Measurements from ENCODE around the gene LARGE1. TPM values are rescaled to one million over a fixed set of nuclear protein-coding genes. Genes with fewer than 3 reads are reported as not detected.

LARGE1 gene
- total RNA-seq, 2 experiments from 2014 or later = 0.58 to 1.1 TPM

DNA sequence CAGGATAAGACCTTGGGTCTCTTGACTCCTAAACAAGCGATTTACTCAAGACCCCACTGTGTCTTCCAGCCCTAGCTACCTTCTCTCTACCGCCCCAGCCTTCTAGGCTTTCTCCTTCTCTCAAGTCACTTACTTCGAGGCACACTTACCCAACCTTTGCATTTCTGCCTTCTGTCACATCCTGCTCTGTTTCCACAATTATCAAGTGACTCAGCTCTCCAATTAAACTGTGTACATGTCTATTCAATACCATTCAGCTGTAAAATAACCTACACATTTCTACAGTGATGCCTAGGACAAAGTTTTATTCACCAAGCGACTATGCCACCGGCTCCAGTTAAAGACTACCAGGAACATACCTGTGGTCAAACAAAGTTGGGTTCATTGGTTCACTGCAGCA lies 69.0 kb downstream of the LARGE1 start:
- no peaks in the 10 kb centered on the region for H3K36me3 Mint-ChIP-seq
- H3K4me3 Mint-ChIP-seq = no peak overlapping the region
- no peak for ATAC-seq
- peaks cover 4% of the 10 kb centered on the region for H3K4me1 Mint-ChIP-seq
- H3K9me3 Mint-ChIP-seq (ENCODE audit: low read depth) = peaks cover 2% of the 10 kb centered on the region
- no peak overlapping the region for H3K27ac Mint-ChIP-seq
- no peak for DNase-seq
- no peaks in the 10 kb centered on the region for H3K27me3 Mint-ChIP-seq
- CTCF ChIA-PET = no interaction called here

DNA sequence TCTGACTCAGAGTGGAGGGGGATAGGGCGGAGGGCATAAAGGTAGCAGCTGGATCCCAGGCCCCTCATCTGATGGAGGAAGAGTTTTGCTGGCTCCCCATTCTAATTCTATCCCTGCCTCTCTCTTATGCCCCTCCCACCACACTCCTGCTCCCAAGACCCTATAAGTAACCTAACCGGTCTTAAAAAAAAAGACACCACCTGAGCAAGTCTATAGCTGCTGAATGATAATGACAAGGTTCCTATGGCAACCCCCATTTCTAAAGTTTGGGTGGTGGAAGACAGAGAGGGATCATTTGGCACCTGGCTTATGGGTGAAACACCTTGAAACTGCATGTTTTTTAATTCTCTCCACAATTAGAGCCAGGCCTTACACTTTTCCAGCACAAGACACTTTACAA lies 69.6 kb downstream of the LARGE1 start:
- DNase-seq = no peak
- CTCF ChIA-PET = no interaction called here
- H3K4me1 Mint-ChIP-seq = peaks cover 4% of the 10 kb centered on the region
- H3K36me3 Mint-ChIP-seq = no peaks in the 10 kb centered on the region
- H3K27ac Mint-ChIP-seq = no peak overlapping the region
- peaks cover 2% of the 10 kb centered on the region for H3K9me3 Mint-ChIP-seq (ENCODE audit: low read depth)
- no peak for ATAC-seq
- H3K27me3 Mint-ChIP-seq = no peaks in the 10 kb centered on the region
- no peak overlapping the region for H3K4me3 Mint-ChIP-seq

DNA sequence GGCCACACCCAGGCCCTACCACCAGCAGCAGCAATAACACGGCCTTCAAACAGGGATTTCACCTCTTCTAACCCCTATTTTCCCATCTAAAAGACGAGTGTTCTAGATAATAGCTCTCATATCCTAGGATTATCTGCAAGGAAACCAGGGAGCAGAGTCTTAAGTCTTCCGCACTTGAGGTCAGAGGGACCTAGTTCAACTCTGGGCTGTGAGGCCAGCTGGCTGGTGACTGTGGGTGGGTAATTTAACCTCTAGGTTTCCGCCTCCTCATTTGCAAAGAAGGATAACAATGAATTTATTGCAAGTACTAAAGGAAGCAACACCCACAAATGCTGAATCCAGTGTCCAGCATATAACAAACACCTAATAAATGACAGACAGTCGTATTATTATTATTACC lies 70.1 kb downstream of the LARGE1 start:
- H3K4me3 Mint-ChIP-seq = no peak overlapping the region
- H3K27ac Mint-ChIP-seq = no peak overlapping the region
- no peaks in the 10 kb centered on the region for H3K36me3 Mint-ChIP-seq
- no peak for ATAC-seq
- H3K4me1 Mint-ChIP-seq = peaks cover 4% of the 10 kb centered on the region
- DNase-seq = no peak
- no peaks in the 10 kb centered on the region for H3K27me3 Mint-ChIP-seq
- H3K9me3 Mint-ChIP-seq (ENCODE audit: low read depth) = peaks cover 2% of the 10 kb centered on the region
- CTCF ChIA-PET = no interaction called here

DNA sequence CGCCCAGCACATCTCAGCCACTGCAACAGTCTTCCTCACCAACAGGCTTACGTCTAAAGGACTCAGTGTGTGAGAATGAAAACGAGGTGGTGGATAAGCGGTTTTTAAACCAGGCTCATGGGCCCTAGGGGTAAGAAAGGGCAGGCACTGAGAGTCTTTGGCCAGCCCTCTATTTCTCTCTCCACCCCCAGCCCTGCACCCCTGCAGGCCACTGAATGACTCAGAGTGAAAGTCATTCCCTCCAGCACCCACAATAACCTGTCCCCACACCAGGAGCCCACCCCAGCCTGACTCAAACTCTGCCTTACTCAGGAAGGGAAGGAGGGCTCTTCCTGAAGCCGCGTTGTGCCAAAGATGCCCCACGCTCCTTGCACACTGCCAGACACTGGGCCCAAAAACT lies 72.0 kb downstream of the LARGE1 start:
- no peak overlapping the region for H3K27ac Mint-ChIP-seq
- ATAC-seq (no peak), DNase-seq (no peak)
- H3K36me3 Mint-ChIP-seq = no peaks in the 10 kb centered on the region
- CTCF ChIA-PET = no interaction called here
- no peak overlapping the region for H3K4me3 Mint-ChIP-seq
- no peaks in the 10 kb centered on the region for H3K27me3 Mint-ChIP-seq
- H3K4me1 Mint-ChIP-seq = no peaks in the 10 kb centered on the region
- peaks cover 5% of the 10 kb centered on the region for H3K9me3 Mint-ChIP-seq (ENCODE audit: low read depth)

DNA sequence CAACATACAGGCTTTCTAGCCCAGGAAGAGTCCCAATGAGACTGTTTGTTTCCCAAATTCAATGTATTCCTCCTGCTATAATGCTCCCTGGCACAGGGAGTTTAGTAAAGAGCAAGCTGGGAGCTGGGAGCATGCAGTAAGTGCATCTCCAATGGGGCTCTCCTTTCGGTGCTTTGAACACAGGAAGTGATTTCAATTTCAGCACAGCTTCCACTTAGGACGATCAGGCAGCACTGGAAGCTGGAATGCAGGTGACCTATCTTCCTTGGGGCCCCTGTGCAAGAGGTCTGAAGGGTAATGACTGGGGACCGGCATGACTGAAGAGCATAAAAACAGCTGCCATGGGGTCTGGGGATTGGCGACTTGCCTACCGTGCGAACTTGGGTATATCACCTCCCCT lies 76.0 kb downstream of the LARGE1 start:
- CTCF ChIA-PET = no interaction called here
- DNase-seq = no peak
- H3K27ac Mint-ChIP-seq = no peak overlapping the region
- H3K27me3 Mint-ChIP-seq = no peaks in the 10 kb centered on the region
- H3K9me3 Mint-ChIP-seq (ENCODE audit: low read depth) = peaks cover 5% of the 10 kb centered on the region
- H3K4me3 Mint-ChIP-seq = no peak overlapping the region
- no peaks in the 10 kb centered on the region for H3K4me1 Mint-ChIP-seq
- ATAC-seq = no peak
- no peaks in the 10 kb centered on the region for H3K36me3 Mint-ChIP-seq

DNA sequence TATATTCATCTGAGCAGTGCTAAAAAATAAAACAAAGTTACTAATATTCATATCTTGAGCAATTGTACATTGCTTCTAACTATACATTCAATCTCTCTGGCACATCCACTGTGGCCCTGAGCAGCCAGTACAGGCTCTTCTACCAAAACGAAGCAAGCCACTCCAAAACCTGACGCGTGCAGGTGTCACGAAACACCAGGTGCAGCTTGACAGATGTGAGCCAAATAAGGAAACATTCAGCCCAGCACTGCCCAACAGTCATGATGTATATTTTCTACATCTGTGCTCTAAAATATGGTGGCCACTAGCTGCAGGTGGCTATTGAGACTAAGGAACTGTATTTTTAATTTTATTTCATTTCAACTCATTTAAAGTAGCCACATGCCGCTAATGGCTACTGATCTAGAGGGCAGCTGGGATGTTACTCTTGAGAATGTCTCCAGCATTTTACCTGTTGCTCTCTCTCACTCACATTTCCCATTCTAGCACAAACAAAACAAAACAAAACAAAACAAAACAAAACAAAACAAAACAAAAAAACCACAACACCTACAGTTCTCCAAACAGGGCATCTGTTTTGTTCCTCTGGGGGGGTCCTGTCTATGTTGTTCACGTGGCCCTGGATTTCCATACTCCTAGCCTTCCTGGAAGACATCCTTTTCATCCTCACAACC lies 77.7 kb downstream of the LARGE1 start:
- H3K27ac Mint-ChIP-seq = no peak overlapping the region
- no peaks in the 10 kb centered on the region for H3K36me3 Mint-ChIP-seq
- no peaks in the 10 kb centered on the region for H3K4me1 Mint-ChIP-seq
- peaks cover 3% of the 10 kb centered on the region for H3K9me3 Mint-ChIP-seq (ENCODE audit: low read depth)
- H3K27me3 Mint-ChIP-seq = no peaks in the 10 kb centered on the region
- DNase-seq (no peak), ATAC-seq (no peak)
- CTCF ChIA-PET = no interaction called here
- H3K4me3 Mint-ChIP-seq = no peak overlapping the region

DNA sequence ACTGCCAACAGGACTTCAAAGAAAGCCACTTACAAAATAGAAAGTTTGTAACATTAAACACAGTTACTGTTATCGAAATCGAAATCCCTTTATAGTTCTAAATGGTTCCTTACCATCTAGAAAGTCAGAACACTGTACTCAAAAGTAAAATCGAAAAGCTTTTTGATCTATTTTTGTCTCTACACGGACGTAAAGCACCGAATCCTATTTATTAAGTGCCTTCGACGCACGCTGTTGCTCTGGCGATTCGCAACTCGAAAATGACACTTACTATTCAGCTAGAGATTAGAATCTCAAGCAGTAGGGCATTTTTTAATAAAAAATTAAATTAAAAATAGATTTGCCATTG lies 78.3 kb downstream of the LARGE1 start:
- H3K27ac Mint-ChIP-seq = no peak overlapping the region
- H3K27me3 Mint-ChIP-seq = no peaks in the 10 kb centered on the region
- no peaks in the 10 kb centered on the region for H3K36me3 Mint-ChIP-seq
- CTCF ChIA-PET = no interaction called here
- H3K4me3 Mint-ChIP-seq = no peak overlapping the region
- ATAC-seq (no peak), DNase-seq (no peak)
- no peaks in the 10 kb centered on the region for H3K4me1 Mint-ChIP-seq
- H3K9me3 Mint-ChIP-seq (ENCODE audit: low read depth) = peaks cover 3% of the 10 kb centered on the region

DNA sequence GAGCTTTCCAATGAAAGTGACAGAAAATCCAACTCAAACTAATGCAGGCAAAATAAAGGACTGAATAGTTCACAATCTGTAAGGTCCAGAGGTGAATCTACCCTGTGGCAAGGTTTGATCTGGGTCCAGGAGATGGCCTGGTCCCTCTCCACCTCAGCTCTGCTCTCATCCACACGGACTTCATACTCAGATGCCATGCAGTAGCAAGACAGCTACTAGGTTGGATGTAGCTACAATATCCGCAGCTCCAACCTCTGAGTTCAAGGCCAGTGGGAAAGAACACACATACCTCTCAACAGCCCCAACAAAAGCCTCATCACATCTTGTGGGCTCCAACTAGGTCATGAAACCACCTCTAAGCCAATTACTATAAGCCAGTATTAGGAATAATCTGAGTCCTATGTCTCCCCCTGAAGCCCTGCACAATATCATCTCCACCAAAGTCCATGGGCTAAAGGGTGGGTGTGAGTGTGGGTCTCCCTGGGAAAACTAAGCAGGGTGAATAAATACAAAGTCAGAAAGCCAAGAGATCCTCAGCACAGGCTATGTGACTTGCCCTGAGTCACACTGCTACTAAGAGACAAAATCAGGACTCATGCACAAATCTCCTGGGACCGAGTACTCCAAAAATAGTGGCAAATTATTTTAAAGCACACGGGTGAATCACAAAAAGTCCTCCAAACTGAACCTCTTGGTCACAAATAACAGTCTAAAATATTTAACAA lies 78.8 kb downstream of the LARGE1 start:
- H3K4me1 Mint-ChIP-seq = no peaks in the 10 kb centered on the region
- DNase-seq (no peak), ATAC-seq (no peak)
- CTCF ChIA-PET = no interaction called here
- no peaks in the 10 kb centered on the region for H3K36me3 Mint-ChIP-seq
- H3K4me3 Mint-ChIP-seq = no peak overlapping the region
- H3K27ac Mint-ChIP-seq = no peak overlapping the region
- peaks cover 3% of the 10 kb centered on the region for H3K9me3 Mint-ChIP-seq (ENCODE audit: low read depth)
- H3K27me3 Mint-ChIP-seq = no peaks in the 10 kb centered on the region

DNA sequence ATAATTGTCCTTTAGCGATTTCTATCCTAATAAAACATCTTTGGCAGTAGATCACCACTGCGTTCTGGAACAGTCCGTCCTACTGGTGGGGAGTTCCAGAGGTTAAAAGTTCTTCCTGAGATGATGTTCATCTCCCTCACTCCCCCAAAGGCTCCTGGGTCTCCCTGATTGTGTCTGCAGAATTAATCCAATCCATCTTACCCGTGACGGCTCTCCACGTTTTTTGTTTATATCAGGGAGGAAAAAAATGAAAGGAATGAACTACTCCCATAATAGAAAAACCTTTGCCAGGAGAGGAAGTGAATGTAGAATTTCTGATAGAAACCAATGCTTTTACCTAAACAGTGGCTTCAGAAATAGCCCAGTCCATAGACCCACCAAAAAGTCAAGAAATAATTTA lies 81.6 kb downstream of the LARGE1 start:
- DNase-seq = no peak
- Mint-ChIP-seq H3K4me1 (no peaks in the 10 kb centered on the region), H3K4me3 (no peak overlapping the region), H3K27ac (no peak overlapping the region), H3K27me3 (no peaks in the 10 kb centered on the region), H3K9me3 (ENCODE audit: low read depth) (no peaks in the 10 kb centered on the region), H3K36me3 (no peaks in the 10 kb centered on the region)
- CTCF ChIA-PET = no interaction called here
- no peak for ATAC-seq

DNA sequence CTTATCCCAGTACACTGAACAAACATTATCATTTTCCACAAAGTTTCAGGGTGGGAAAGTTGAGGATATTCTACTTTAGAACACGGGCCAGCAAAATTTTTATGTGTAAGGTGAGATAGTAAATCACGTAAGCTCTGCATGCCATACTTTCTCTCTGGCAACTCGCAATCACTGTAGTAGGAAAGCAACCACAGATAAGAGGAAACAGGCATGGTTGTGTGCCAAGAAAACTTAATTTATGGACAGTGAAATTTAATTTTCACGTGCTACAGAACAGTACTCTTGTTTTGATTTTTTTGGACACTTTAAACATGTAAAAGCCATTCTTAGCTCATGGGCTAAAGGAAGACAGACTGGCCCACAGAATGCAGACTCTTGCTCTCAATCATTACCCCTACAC lies 82.5 kb downstream of the LARGE1 start:
- ATAC-seq (no peak), DNase-seq (no peak)
- no peak overlapping the region for H3K27ac Mint-ChIP-seq
- no peak overlapping the region for H3K4me3 Mint-ChIP-seq
- no peaks in the 10 kb centered on the region for H3K36me3 Mint-ChIP-seq
- H3K9me3 Mint-ChIP-seq (ENCODE audit: low read depth) = no peaks in the 10 kb centered on the region
- no peaks in the 10 kb centered on the region for H3K27me3 Mint-ChIP-seq
- H3K4me1 Mint-ChIP-seq = no peaks in the 10 kb centered on the region
- CTCF ChIA-PET = no interaction called here

DNA sequence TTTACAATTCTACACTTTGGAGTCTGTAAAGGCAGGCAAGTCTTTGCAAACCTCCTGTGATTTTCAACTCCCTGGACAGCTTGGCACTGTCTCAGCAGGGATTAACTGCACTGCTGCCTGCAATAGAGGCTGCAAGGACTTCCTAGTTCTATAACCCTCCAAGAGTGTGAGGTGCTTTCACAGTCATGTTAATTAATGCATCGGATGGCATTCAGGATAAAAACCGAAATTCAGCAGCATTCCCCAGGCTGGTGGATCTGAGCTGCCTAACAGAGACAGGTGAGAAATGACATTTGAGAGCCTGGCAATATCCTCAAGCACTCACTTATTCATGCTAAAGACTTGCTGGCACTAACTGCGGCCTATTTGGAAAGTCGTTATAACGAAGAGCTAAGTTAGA lies 85.0 kb downstream of the LARGE1 start:
- no peak overlapping the region for H3K27ac Mint-ChIP-seq
- CTCF ChIA-PET = no interaction called here
- no peaks in the 10 kb centered on the region for H3K4me1 Mint-ChIP-seq
- no peaks in the 10 kb centered on the region for H3K9me3 Mint-ChIP-seq (ENCODE audit: low read depth)
- H3K36me3 Mint-ChIP-seq = no peaks in the 10 kb centered on the region
- no peak for DNase-seq
- no peak overlapping the region for H3K4me3 Mint-ChIP-seq
- no peak for ATAC-seq
- no peaks in the 10 kb centered on the region for H3K27me3 Mint-ChIP-seq

DNA sequence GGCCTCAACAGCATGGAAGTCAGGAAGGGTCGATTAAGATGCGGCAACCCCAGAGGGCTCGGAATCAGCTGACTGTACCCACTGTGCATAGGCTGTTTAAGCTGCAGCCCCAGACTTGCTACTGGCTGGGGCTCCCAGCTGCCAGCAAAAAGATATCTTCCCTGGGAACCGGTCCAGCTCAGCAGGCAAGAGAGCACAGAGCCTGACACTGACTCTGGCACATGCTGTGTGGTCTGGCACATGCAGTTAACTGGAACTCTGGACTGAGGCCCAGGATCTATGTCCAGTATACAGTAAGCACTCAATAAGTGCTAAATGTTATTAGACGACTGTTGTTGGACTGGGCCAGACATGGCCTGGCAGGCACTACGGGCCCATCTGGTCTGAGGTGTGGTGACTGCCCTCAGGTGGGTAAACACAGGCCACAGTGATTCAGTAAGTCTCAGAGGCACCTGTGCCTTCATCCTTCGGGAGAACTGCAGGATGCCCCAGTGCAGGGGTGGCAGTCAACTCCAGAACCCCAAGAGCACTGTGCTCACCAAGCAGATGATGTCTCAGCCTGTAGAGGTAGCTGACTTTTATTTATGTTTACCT lies 87.6 kb downstream of the LARGE1 start:
- CTCF ChIA-PET = no interaction called here
- H3K27ac Mint-ChIP-seq = no peak overlapping the region
- no peaks in the 10 kb centered on the region for H3K4me1 Mint-ChIP-seq
- peaks cover 3% of the 10 kb centered on the region for H3K9me3 Mint-ChIP-seq (ENCODE audit: low read depth)
- DNase-seq (no peak), ATAC-seq (no peak)
- H3K27me3 Mint-ChIP-seq = no peaks in the 10 kb centered on the region
- H3K36me3 Mint-ChIP-seq = no peaks in the 10 kb centered on the region
- no peak overlapping the region for H3K4me3 Mint-ChIP-seq

DNA sequence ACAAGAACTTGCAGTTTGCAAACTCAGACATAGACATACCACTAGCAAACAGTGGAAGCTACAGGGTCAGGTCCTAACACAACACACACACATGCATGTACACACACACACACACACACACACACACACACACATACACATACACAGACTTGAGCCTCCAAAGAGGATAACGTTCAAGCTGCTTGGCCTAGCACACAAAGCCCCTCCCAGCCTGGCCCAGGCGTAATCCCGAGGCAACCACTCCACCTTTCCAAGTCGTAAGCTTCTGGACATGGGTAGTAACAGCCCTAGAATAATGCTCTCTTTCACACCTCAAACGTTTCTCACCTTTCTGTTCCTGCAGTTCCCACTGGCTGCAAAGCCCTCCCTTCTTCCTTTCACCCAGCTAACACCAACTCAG lies 88.6 kb downstream of the LARGE1 start:
- H3K27ac Mint-ChIP-seq = no peak overlapping the region
- CTCF ChIA-PET = no interaction called here
- no peak for ATAC-seq

DNA sequence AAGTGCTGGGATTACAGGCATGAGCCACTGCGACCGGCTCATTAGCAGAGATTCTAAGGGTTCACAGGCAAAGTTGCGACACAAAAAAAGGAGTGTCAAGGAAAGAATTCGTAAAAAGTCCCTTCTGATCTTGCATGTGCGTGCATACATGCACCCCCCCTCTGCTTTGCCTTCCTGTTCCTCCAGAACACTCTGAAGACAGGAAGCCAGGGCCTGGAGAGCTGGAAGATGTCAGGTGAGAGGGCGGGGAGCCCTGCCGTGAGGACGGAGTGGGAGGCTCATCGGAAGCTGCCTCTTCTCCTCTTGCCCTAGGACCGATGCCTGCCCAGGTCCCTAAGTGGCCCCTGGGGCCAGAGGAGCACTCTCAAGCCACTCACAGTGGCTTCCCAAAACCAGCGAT lies 89.1 kb downstream of the LARGE1 start:
- Mint-ChIP-seq H3K36me3 (no peaks in the 10 kb centered on the region), H3K9me3 (ENCODE audit: low read depth) (peaks cover 3% of the 10 kb centered on the region), H3K4me1 (no peaks in the 10 kb centered on the region), H3K27ac (no peak overlapping the region), H3K4me3 (no peak overlapping the region), H3K27me3 (no peaks in the 10 kb centered on the region)
- ATAC-seq = no peak
- no peak for DNase-seq
- CTCF ChIA-PET = no interaction called here

More for the DNA sequence above, 88.6 kb downstream of the LARGE1 start:
- Mint-ChIP-seq H3K4me1 (no peaks in the 10 kb centered on the region), H3K27me3 (no peaks in the 10 kb centered on the region), H3K9me3 (ENCODE audit: low read depth) (peaks cover 3% of the 10 kb centered on the region), H3K4me3 (no peak overlapping the region), H3K36me3 (no peaks in the 10 kb centered on the region)
- DNase-seq = no peak

Measured in activated CD8-positive, alpha-beta memory T cell treated with anti-CD3 and anti-CD28 coated beads, Interleukin-2, amount 10 ng/mL, durations not matched to agents 7 days and 5 days (primary cell).